GM20000 (cell line): ENCODE measurements around the gene SHE.

Experiments
- DNase-seq: peaks from one replicate; pipeline ENCODE4 v3.0.0; 2012; ENCODE audit warnings: low spot score
- TF ChIP-seq, protein P1 (sequence below): IDR thresholded peaks from 2 replicates; pipeline ENCODE4 v1.5.1; 2012; ENCODE audit warnings: mild to moderate bottlenecking, control low read depth; ENCODE audit errors: extremely low read depth, missing control alignments

Gene SHE

DNA sequence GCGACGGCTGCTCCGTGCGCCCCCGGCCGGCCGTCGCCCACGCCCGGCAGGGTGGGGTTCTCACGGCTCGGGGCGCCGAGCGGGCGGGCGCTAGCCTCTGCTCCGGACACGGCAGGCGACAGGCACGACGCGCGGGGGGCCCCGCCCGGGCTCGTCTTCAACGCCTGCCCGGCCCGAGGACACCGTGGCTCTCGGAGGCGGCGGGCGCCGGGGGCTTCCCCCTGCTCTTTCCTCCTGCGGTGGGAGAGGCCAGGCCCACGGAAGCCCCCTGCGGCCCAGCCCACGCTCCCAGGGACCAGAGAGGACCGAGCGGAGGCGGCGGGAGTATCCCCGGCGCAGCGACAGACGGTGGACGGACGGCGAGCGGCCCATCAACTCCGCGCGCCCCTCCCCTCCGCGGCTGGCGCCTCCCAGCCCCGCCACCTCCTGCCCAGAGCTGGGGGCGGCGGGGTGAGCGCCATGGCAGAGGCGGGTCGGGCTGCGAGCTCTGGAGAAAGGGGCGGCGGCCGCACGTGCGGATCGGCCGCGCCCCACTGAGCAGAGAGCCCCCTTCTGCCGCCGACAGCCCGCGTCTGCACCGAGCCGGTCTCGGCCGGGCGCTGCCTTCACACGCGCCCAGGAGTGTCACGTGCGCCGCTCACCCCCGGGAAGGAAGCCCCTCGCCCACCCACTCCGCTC lies at the start of gene SHE, which contains the start of gene TDRD10:
TSS of gene SHE (minus strand) at position 347 of the 678 bp plus-strand sequence. CDS start 386 bp downstream, outside the sequence.
TSS of gene TDRD10 (plus strand) at position 154 of the 678 bp plus-strand sequence. CDS start 4,685 bp downstream, outside the sequence.
- TF ChIP-seq, protein P1, sequence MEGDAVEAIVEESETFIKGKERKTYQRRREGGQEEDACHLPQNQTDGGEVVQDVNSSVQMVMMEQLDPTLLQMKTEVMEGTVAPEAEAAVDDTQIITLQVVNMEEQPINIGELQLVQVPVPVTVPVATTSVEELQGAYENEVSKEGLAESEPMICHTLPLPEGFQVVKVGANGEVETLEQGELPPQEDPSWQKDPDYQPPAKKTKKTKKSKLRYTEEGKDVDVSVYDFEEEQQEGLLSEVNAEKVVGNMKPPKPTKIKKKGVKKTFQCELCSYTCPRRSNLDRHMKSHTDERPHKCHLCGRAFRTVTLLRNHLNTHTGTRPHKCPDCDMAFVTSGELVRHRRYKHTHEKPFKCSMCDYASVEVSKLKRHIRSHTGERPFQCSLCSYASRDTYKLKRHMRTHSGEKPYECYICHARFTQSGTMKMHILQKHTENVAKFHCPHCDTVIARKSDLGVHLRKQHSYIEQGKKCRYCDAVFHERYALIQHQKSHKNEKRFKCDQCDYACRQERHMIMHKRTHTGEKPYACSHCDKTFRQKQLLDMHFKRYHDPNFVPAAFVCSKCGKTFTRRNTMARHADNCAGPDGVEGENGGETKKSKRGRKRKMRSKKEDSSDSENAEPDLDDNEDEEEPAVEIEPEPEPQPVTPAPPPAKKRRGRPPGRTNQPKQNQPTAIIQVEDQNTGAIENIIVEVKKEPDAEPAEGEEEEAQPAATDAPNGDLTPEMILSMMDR, result no peak
- peak; percentile 65 for DNase-seq

DNA sequence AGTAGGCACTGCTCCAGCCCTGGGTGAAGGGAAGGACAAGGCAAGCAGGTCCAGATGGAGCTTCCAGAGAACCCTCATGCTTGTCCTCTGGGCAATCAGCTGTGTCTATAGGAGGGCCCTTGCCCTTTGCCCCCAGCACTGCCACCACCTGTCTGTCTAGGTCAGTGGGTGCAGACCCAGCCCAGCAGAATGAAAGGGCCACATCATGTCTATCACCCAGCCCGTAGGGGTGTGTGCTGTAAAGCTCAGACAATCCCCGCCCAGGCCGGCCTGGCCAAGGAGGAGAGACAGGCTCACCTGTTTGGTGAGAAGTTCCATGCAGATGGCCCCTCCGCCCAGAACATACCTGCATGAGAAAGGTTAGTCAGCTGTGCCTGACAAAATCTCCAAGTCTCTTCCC lies 49.3 kb upstream of the SHE start:
- DNase-seq, result no peak
- TF ChIP-seq, protein P1, result no peak

DNA sequence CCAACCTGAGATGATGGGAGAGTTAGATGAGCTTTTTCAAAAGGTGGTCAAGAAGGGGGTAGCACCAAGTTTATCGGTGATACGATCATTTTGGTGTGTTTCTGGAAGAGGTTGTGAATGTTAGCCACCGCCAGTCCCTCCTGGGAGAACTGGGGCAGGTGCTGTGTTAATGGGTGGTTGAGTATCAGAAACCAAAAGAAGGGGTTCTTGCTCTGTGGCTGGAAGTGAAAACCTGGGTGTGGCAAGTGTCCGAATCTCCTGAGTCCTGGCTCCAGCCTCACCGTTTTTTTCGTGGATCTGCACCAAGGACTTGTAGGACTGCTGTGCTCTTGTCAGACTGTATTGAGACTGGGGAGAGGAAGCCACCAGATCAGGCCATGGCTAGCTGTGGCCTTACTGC lies 48.4 kb upstream of the SHE start:
- TF ChIP-seq, protein P1, result no peak
- no peak for DNase-seq

DNA sequence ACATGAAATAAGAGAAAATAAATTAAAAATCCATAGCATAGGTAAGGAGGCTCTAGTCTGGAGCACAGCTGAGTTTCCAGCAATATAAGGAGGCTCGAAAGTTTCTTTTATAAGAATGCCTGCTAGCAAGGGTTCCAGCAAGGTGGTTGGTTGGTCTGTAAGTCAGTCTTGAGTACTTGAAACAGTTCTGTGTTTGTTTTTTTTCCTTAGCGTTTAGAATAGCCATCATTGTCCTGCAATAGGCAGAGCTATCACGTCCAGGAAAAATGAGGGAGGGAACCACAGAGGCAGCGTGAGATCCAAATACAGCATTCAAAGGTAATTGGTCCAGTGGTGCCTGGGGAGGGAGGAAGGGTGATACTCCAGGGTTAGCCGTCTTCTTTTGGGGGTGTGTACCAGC lies 47.9 kb upstream of the SHE start:
- no peak for DNase-seq
- TF ChIP-seq, protein P1, result no peak

DNA sequence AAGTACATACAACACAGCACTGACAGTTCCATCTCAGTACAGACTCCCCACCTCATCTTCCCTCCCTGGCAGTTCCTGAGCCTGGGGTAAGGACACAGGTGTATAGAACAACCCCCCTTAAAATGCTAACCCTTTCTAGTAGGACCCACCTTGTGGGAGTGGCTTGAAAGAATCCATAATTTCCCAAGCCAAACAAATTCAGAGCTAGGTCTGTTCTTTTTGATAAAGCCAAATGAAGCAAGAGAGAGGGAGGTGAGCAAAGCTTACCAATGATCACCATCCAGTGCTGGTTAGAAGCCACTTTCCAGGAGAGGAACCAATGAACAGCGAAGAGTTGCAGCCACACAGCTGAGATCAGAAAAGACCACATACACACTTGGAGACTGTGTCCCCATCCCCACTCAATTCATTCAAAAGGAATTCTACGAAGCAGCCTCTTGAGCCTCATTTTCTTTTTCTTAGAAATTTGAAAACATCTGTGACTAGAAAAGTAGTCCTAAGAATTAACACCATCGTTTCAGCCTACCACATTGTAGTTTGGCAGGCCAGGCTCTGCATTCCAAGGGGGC lies 47.1 kb upstream of the SHE start:
- no peak for DNase-seq
- TF ChIP-seq, protein P1, result no peak

DNA sequence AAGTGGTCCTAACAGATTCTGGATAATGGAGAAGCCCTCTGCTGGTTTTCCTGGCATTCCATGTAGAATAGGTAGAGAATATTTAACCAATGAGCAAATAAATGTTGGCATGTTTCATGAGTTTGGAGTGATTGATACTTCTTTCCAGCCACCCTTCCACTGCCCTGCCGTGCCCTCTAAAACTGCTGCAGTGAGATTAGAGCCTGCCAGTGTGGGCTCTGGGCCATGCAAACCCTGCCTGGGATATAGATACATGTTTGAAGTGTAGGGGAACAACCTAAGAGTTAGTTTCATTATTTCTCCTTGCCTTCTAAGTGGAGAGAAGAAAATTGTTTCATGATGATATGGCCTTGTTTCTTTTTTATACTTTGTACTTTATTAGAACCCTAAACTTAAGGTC lies 45.8 kb upstream of the SHE start:
- TF ChIP-seq, protein P1, result no peak
- no peak for DNase-seq

DNA sequence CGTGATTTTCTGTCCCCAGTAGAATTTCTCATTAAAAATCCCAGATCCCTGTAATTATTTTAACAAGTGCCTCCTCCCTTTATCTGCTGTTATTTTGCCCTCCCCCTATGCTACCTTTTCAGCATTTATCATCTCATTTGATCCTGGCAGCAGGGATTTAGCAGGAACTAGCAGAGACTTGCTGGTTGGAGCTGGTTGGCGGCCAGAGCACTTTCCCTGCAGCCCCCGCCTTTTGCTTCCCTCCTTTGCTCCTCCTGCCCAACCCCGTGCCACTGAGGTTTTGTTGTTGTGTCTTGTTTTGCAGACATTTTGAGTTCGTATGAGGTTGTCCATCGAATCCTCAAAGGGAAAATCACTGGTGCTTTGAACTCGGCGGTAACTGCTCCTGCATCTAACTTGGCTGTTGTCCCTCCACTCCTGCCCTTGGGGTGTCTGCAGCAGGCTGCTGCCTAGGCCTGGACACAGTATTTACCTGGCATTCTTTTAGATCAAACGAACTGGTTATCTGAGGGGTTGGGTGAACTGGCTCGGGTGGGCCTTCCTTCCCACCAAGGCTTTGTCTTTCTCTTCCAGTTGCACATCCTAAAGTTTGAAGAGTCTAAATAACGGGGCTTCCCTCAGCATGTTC lies 45.0 kb upstream of the SHE start:
- DNase-seq, result no peak
- TF ChIP-seq, protein P1, result no peak
